T-helper 2 cell treated with Interferon-gamma antibody and Interleukin-4, amounts not matched to agents 5 μg/mL and 100 μg/mL, for 36 hours (primary cell): ENCODE results near the gene IMMP2L.

Source experiments
- DNase-seq: peaks from one replicate; pipeline ENCODE4 v3.0.0; 2021; ENCODE audit warnings: low spot score
- H3K27ac Mint-ChIP-seq: one replicate; pipeline ENCODE4 v1.8.0; 2021; ENCODE audit warnings: mild to moderate bottlenecking, mixed read lengths
- H3K27me3 Mint-ChIP-seq: one replicate; pipeline ENCODE4 v1.8.0; 2021; ENCODE audit warnings: low read depth, mixed read lengths
- H3K36me3 Mint-ChIP-seq: one replicate; pipeline ENCODE4 v1.8.0; 2021; ENCODE audit warnings: low read depth, mixed read lengths
- H3K4me1 Mint-ChIP-seq: one replicate; pipeline ENCODE4 v1.8.0; 2021; ENCODE audit warnings: low read depth, mixed read lengths
- H3K4me3 Mint-ChIP-seq: one replicate; pipeline ENCODE4 v1.8.0; 2022; ENCODE audit warnings: mild to moderate bottlenecking, moderate library complexity, mixed read lengths
- H3K9me3 Mint-ChIP-seq: one replicate; pipeline ENCODE4 v1.8.0; 2021; ENCODE audit warnings: mixed read lengths

The IMMP2L gene

DNA sequence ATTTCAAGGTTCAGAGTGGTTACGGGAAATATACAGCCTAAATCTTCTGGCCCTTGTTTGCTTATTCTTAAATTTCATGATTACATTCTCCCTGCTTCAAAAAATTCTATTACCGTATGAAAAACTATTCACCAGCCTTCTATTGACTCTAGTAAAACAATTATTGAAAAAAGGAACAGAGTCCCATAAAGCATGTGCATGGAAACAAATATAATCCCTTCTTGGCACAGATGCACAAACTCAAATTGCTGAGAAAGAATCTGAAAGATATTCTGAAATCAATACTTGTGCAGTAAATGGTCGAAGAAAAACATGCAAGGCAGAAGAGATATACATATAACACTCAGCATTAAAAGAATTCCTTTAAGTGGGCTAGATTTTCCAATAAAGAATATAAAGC, 387.8 kb downstream of the IMMP2L start:
- Mint-ChIP-seq H3K4me1 (peaks cover 10% of the 10 kb centered on the region), H3K27me3 (no peaks in the 10 kb centered on the region), H3K9me3 (no peaks in the 10 kb centered on the region), H3K27ac (no peak overlapping the region), H3K36me3 (no peaks in the 10 kb centered on the region), H3K4me3 (no peak overlapping the region)
- DNase-seq = no peak

DNA sequence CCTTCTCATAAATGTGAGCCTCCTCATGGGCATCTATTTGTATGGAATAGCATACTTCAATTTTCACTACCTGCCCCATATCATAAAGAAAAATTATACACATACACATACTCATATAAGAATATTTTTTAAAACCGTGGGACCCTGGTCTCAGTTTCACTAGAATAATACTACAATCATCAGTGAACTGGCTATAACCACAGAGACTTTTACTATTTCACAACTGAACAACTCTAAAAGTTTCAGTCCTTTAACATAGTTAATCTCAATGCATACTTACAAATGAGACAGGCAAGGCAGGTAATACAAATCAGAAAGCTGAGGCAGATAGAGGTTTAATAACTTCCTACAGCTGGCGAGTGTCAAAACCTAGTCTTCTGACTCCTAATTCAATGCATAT, 388.3 kb downstream of the IMMP2L start:
- Mint-ChIP-seq H3K27ac (no peak overlapping the region), H3K9me3 (no peaks in the 10 kb centered on the region), H3K4me1 (peaks cover 10% of the 10 kb centered on the region), H3K36me3 (no peaks in the 10 kb centered on the region), H3K4me3 (no peak overlapping the region), H3K27me3 (no peaks in the 10 kb centered on the region)
- no peak for DNase-seq

DNA sequence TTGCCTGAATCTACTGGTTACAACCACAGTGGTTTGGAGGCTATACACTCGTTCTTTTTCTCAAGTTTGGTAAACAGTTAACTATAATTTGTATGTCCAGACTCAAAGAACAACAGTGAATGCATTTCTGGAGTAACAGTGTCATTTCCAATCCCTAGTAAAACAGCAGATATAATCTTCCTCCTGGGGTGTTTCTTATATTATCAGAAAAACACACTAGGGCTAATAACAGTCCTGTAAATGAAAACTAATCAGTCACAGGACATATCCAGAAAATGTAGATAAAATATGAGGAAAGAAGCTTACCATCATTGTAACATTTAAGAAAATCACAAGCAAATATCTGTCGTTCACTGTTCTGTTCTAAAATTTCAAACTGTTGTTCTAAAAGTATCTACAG, 388.8 kb downstream of the IMMP2L start:
- no peaks in the 10 kb centered on the region for H3K27me3 Mint-ChIP-seq
- no peak overlapping the region for H3K27ac Mint-ChIP-seq

DNA sequence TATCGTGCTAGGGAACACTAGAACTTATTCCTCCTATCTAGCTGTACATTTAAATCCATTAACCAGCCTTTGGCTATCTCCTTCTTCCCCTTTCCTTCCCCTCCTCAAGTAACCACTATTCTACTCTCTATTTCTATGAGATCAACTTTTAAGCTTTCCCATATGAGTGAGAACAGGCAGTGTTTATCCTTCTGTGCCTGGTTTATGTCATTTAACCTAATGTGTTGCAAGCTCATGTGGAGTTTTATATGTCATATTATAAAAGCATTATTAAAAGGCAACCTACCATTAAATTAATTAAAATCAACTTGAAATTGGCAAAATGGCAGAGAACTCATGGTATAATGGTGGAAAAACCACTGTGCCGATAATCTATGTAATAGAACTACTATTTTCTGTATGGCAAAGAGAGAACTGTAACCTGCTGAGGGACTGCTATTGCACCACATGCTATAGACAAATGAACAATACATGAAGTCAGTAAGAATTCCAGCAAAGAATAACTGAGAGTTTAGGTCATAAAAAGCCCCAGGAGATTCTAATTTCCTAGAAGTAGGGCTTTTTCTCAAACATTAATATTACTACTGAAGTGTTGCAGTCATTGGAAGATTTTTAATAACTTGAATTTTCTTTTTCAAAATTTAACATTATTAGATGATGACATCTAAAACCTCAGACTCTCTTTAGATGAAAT, 389.6 kb downstream of the IMMP2L start:
- H3K9me3 Mint-ChIP-seq = no peaks in the 10 kb centered on the region
- no peak overlapping the region for H3K27ac Mint-ChIP-seq
- no peaks in the 10 kb centered on the region for H3K36me3 Mint-ChIP-seq
- H3K27me3 Mint-ChIP-seq = no peaks in the 10 kb centered on the region
- no peak for DNase-seq
- no peak overlapping the region for H3K4me3 Mint-ChIP-seq
- peaks cover 10% of the 10 kb centered on the region for H3K4me1 Mint-ChIP-seq

More for the DNA sequence above, 388.8 kb downstream of the IMMP2L start:
- H3K9me3 Mint-ChIP-seq = no peaks in the 10 kb centered on the region
- no peak for DNase-seq
- no peak overlapping the region for H3K4me3 Mint-ChIP-seq
- H3K4me1 Mint-ChIP-seq = peaks cover 10% of the 10 kb centered on the region
- no peaks in the 10 kb centered on the region for H3K36me3 Mint-ChIP-seq

DNA sequence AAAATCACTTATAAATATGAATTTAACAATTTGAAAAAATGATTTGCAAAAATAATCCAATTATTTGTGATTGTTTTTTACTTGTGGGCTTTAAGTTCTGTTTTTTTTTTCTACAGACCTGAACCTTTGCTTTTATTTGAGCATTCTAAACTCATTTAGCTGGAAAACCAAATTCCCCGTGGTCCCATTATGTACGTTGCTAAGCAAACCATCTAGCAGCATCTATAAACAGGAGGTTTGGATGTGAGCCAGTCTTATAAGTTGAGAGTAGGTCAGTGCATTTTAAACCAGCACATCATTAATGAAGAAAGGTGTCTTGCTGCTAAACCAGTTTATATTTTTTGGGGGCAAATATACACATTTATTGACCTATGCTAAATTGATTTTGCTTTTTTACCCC, 394.1 kb downstream of the IMMP2L start:
- Mint-ChIP-seq H3K27me3 (no peaks in the 10 kb centered on the region), H3K9me3 (no peaks in the 10 kb centered on the region), H3K27ac (no peak overlapping the region), H3K4me3 (no peak overlapping the region), H3K36me3 (no peaks in the 10 kb centered on the region), H3K4me1 (no peaks in the 10 kb centered on the region)
- no peak for DNase-seq

DNA sequence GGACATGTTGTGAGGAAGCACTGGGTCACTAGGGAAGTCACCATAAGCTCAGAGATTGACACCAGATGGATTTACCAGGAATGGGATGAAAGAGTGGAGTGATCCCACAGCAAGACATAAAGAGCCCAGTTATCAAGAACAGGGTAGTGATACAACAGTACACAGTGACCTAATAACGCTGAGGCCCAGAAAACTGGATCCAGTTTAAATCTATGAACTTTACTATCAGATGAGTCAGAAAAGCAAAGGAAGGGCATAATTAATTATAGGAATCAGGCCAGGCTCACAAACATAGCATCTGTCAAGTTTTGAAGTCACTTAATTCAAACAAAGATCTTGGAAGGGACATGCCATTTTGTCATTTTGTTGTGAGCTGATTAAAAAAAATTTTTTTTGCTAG, 397.9 kb downstream of the IMMP2L start:
- Mint-ChIP-seq H3K27ac (no peak overlapping the region), H3K9me3 (no peaks in the 10 kb centered on the region), H3K27me3 (no peaks in the 10 kb centered on the region), H3K36me3 (no peaks in the 10 kb centered on the region), H3K4me3 (no peak overlapping the region), H3K4me1 (no peaks in the 10 kb centered on the region)
- DNase-seq = no peak

DNA sequence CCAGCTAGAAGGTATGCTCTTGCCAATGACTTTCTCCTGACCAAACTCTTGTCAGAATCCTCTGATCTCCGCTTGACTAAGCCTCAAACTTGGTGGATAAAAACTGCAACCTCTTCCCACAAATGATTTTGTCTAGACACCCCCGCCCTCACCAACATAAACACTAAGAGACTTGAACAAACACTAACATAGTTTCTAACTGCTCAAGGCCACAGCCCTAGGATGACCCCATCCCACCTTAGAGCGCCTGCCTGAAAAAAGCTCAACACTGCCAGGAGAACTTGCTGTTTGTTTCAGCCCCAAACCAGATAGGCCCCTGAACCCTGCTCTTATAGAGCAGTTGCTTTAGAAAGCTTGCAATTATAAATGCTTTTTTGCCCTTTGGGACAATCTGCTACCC, 399.6 kb downstream of the IMMP2L start:
- H3K4me1 Mint-ChIP-seq = no peaks in the 10 kb centered on the region
- no peak overlapping the region for H3K27ac Mint-ChIP-seq
- no peaks in the 10 kb centered on the region for H3K27me3 Mint-ChIP-seq
- H3K4me3 Mint-ChIP-seq = no peak overlapping the region
- no peaks in the 10 kb centered on the region for H3K36me3 Mint-ChIP-seq
- H3K9me3 Mint-ChIP-seq = no peaks in the 10 kb centered on the region
- DNase-seq = no peak

DNA sequence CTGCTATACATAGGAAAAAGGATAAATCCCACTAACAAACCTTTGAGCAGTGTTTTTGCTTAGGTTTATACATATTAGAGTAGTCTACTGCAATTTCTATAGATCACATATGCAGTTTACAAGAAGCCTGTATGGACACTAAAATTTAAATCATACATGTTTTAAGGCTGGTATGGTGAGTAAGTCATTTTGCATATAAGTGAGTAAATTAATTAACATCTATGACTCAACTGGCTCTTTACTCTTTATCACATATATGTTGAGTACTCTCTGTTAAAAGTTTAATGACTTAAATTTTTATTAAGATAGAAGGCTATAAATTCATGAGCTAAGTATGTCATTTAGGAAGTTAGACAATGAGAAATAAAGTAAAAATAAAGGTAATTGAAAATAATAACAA, 402.0 kb downstream of the IMMP2L start:
- Mint-ChIP-seq H3K27ac (no peak overlapping the region), H3K36me3 (no peaks in the 10 kb centered on the region), H3K27me3 (no peaks in the 10 kb centered on the region), H3K4me3 (no peak overlapping the region), H3K9me3 (no peaks in the 10 kb centered on the region), H3K4me1 (peaks cover 8% of the 10 kb centered on the region)
- no peak for DNase-seq

DNA sequence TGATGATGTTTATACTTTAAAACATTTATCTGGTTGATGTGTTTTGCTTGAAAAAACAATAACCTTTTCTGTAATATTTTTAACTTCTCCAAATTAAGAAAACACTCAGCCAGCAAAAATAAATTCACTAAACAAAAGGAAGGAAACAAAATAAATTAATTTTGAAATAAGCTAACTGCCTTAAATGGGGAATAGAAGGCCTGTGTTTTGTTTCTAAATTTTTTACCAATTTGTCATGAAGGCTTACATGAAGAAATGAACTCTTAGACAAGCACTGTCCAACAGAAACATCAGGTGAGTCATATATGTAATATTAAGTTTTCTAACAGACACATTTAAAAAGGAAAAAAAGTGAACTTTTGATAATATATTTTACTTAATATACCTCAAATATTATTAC, 402.9 kb downstream of the IMMP2L start:
- no peak overlapping the region for H3K27ac Mint-ChIP-seq
- H3K27me3 Mint-ChIP-seq = no peaks in the 10 kb centered on the region
- DNase-seq = no peak
- H3K36me3 Mint-ChIP-seq = no peaks in the 10 kb centered on the region
- peaks cover 8% of the 10 kb centered on the region for H3K4me1 Mint-ChIP-seq
- H3K4me3 Mint-ChIP-seq = no peak overlapping the region
- no peaks in the 10 kb centered on the region for H3K9me3 Mint-ChIP-seq

DNA sequence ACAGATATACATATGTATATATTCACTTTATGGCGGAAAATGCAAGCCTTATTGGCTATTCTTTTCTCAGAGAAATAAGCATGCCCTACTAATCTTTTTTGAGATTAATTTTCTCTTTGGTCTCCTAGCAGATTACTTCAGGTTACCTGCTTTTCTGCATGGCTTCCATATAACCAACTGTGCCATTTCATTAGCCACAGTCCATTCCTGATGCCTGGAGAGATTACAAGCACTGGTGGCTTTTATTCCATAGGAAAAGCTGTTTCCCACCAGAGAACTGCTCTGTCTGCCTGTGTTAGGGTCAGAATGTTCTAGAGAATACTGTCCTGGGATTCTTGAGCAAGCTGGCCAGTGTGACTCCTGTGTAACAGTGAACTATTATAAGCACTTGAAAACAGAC, 411.6 kb downstream of the IMMP2L start:
- Mint-ChIP-seq H3K4me1 (no peaks in the 10 kb centered on the region), H3K27me3 (no peaks in the 10 kb centered on the region), H3K27ac (no peak overlapping the region), H3K9me3 (no peaks in the 10 kb centered on the region), H3K4me3 (no peak overlapping the region), H3K36me3 (no peaks in the 10 kb centered on the region)
- no peak for DNase-seq

DNA sequence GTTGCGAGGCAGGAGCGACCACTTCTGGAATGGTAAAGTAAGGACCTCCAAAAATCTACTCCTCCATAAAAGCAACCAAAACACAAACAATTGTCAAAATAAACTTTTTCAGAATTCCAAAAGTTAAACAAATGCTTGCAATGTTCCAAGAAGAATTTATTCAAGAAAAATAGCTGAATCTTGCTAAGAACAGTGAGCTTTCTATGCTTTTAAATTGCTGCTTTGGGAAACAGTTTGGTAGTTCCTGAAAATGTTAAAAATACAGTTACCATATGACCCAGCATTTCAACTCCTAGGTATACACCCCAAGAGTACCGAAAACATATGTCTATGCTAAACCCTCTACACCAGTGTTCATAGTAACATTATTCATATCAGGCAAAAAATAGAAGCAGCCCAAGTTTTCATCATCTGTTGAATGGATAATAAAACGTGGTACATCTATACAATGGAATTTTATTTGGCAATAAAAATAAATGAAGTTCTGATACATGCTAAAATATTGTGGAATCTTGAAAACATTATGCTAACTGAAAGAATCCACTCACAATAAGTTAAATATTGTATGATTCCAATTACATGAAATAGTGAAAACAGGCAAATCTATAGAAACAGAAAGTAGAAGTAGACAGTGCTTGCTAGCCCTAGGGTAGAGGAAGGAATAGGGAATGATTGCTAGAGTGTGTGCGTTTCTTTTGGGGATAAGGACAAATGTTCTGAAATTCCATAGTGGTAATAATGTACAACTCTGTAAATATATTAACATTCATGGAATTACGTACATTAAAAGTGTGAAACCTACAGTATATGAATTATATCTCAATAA, 414.4 kb downstream of the IMMP2L start:
- Mint-ChIP-seq H3K4me3 (no peak overlapping the region), H3K36me3 (no peaks in the 10 kb centered on the region), H3K4me1 (no peaks in the 10 kb centered on the region), H3K9me3 (no peaks in the 10 kb centered on the region), H3K27me3 (no peaks in the 10 kb centered on the region), H3K27ac (no peak overlapping the region)
- no peak for DNase-seq

DNA sequence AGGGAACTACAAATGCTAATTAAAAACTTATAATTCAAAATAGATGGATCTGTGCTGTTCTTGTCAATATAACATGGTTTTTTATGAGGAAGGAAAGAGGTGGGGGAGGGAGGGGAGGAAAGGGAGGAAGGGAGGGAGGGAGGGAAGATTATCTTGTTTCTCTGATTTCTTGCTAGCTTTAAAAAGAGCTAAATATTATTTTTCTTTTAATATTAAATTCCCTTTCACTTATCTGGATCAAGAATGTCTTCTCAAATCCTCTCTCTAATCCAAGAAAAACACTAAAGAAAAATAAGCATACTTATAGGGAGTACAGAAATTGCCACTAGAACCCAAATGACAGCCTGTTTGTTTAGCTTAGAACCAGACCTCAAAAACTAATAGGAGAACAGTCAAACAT, 416.2 kb downstream of the IMMP2L start:
- H3K27me3 Mint-ChIP-seq = no peaks in the 10 kb centered on the region
- no peak for DNase-seq
- H3K4me1 Mint-ChIP-seq = no peaks in the 10 kb centered on the region
- no peaks in the 10 kb centered on the region for H3K36me3 Mint-ChIP-seq
- no peak overlapping the region for H3K27ac Mint-ChIP-seq
- no peak overlapping the region for H3K4me3 Mint-ChIP-seq
- H3K9me3 Mint-ChIP-seq = no peaks in the 10 kb centered on the region

DNA sequence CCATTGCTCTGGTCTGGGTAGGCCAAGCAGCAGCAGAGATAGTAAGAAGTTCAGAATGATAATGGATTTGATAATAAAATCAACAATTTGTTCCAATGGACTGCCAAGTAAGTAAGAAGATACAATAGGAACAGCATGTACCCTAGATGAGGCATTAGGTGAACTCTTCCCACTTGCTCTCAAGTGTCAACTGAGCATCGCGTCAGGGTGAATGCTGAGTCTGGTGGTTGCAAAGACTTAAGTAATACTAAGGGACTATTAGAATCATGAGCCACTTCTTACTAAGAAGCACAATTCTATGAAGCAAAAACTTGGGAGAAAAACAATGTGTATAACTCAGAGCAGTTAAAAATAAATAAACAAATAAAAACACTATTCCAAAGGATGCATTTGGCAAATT, 416.8 kb downstream of the IMMP2L start:
- no peak for DNase-seq
- Mint-ChIP-seq H3K4me1 (no peaks in the 10 kb centered on the region), H3K4me3 (no peak overlapping the region), H3K27ac (no peak overlapping the region), H3K27me3 (no peaks in the 10 kb centered on the region), H3K36me3 (no peaks in the 10 kb centered on the region), H3K9me3 (no peaks in the 10 kb centered on the region)

DNA sequence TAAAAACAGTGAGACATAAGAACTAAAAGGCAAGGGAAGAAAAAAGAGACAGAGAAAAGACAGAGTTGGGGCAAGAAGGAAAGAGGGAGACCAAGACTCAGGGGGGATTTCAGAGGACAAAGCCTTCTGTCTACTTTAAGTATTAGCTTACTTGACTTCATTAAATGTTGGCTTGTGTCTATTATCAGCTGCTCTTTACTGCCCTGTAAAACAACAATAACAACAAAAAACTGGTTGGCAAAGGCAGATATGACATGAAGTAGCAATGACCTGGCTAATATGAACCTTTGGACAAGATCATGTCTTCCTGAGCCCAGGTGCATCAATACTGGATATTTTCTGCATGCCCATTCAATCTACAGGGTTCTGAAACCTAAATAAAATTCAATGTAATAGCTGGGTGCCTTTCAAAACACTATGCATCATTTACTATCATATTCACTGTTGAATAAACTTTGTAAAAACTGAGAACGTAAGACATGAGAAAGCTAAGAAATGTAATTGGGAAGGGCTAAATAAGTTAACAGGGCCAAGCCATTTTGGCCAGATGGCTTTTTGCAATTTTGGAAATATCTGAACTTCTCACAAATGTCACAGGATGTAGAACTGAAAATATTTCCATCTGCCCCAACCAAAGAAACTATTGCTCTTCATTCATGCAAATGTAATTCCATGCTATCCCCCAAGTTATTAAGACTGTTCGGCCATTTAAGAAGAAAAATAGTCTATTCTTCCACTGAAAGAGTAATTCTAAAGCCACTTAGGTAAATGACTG, 422.0 kb downstream of the IMMP2L start:
- H3K27me3 Mint-ChIP-seq = no peaks in the 10 kb centered on the region
- DNase-seq = no peak
- no peaks in the 10 kb centered on the region for H3K9me3 Mint-ChIP-seq
- H3K4me1 Mint-ChIP-seq = peaks cover 18% of the 10 kb centered on the region
- H3K27ac Mint-ChIP-seq = no peak overlapping the region
- H3K36me3 Mint-ChIP-seq = no peaks in the 10 kb centered on the region
- H3K4me3 Mint-ChIP-seq = no peak overlapping the region
